ENCODE results near the gene STBD1.

STBD1 gene

DNA sequence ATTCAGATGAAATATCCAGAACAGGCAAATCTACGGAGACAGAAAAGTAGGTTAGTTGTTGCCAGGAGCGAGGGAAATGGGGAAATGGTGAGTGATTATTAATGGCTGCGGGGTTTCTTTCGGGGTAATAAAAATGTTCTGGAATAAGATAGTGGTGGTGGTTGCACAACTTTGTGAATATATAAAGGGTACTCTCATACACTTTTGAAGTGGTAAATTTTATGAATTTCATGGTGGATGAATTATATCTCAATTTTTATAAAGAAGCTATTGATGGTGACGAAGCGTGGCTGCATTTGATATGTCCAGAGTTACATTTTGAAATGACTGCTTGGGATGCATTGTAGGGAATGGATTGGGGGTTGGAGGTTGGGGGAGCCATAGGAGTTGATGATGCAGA, 38.7 kb upstream of the STBD1 start:
- TF ChIP-seq, protein P1, sequence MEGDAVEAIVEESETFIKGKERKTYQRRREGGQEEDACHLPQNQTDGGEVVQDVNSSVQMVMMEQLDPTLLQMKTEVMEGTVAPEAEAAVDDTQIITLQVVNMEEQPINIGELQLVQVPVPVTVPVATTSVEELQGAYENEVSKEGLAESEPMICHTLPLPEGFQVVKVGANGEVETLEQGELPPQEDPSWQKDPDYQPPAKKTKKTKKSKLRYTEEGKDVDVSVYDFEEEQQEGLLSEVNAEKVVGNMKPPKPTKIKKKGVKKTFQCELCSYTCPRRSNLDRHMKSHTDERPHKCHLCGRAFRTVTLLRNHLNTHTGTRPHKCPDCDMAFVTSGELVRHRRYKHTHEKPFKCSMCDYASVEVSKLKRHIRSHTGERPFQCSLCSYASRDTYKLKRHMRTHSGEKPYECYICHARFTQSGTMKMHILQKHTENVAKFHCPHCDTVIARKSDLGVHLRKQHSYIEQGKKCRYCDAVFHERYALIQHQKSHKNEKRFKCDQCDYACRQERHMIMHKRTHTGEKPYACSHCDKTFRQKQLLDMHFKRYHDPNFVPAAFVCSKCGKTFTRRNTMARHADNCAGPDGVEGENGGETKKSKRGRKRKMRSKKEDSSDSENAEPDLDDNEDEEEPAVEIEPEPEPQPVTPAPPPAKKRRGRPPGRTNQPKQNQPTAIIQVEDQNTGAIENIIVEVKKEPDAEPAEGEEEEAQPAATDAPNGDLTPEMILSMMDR (conservative IDR thresholded peaks at IDR 0.05; ENCODE audit: low read depth, low read length): no peak
- DNase-seq (ENCODE audit: low read depth): no peak
- no peak overlapping the region for H3K4me3 ChIP-seq (ENCODE audit: low read depth, low read length)

DNA sequence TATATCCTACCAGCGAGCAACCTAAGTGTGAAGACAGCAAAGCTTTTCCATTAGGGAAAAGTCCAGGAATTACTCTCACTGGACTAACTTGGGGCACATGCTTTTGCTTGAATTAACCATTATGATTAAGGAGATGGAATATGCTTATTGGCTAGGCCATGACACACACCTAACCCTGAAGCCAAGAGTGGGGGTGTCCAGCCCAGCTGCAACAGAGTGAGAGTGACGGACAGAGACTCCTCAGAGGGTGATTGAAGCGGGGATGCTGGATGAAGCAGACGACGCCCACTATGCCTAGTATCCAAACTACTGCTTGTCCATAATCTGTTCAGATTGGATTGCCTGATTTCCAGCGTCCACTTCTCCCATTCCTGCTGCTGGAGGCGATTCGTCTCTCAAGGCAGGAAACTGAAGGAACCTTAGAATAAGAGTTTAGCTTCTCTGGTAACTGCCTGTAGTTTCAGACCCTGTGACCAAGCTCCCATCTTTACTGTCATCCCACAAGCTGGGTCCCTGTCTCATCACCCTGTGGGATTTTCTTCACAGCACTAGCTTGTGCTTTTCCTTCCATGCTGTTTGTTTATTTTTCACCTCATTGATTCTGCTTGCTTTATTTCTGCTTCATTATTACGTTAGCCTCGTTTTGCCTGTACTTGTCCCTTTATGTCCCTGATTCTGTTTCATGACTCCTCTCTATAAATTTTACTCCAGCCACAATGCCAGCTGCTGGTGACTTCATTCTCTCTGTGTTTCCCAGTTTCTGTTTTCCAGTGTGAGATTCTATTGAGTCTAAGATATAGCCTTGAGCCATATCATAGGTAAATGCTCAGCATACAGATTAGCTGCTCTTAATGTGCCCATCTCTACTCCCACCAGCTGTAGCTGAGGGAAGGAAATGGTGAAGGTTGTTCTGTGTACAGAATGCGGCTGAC, 36.0 kb upstream of the STBD1 start:
- TF ChIP-seq, protein P1 (conservative IDR thresholded peaks at IDR 0.05; ENCODE audit: low read depth, low read length): no peak
- no peak overlapping the region for H3K4me3 ChIP-seq (ENCODE audit: low read depth, low read length)
- no peak for DNase-seq (ENCODE audit: low read depth)

DNA sequence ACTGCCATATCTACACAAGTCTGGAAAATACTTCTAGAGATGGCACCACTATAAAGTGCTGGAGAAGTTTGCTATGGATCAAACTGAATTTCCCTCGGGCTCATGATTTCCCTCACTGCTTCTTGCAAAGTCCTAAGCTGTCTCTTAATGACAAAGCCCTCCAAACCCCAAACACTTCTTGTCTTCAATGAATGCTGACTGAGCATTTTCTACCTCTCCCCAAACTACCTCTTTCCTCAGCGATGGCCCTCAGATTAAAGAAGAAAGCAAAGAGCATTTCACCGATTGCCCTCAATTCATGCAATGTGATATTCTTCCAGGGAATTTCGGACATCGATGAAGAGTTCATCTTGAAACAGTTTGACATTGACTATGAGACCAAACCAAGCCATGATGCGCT, 35.3 kb upstream of the STBD1 start:
- TF ChIP-seq, protein P1 (conservative IDR thresholded peaks at IDR 0.05; ENCODE audit: low read depth, low read length): no peak
- no peak overlapping the region for H3K4me3 ChIP-seq (ENCODE audit: low read depth, low read length)
- DNase-seq (ENCODE audit: low read depth): no peak

DNA sequence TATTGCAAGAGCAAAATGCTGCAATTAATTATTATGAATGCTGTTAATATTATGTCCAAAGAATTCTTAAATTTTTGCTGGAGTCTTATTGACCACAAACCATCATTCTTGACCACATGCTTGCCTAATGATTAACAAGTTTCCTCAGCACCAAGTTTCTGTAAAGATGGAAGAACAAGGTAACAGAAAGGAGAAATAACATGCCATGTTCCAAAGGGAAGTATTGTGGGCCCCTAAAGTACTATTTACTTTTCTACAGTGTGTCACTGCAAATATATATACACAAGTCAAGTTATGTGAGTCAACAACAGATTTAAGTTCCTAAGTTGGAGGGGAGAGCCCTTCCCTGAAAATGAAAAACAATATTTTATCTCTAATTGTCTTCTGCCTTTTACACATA, 34.5 kb upstream of the STBD1 start:
- no peak for DNase-seq (ENCODE audit: low read depth)
- TF ChIP-seq, protein P1 (conservative IDR thresholded peaks at IDR 0.05; ENCODE audit: low read depth, low read length): no peak
- no peak overlapping the region for H3K4me3 ChIP-seq (ENCODE audit: low read depth, low read length)

DNA sequence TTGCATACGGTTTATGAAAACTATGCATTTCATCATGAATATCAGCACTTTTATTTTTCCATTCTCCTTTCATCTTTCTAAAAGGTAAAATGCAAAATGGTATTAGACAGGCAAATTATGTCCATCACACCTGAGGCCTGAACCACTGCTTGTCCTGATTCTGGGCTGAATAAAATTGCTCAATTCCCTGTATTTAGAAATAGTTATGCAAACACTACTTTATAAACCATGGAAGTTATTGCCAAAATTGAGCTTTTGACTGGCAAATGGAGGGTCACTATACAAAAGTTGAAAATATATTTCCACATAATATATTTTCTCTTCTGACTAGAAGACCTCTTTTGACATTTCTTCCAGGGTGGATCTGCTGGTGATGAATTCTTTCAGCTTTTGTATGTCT, 34.0 kb upstream of the STBD1 start:
- no peak for DNase-seq (ENCODE audit: low read depth)
- H3K4me3 ChIP-seq (ENCODE audit: low read depth, low read length): no peak overlapping the region
- TF ChIP-seq, protein P1 (conservative IDR thresholded peaks at IDR 0.05; ENCODE audit: low read depth, low read length): no peak

DNA sequence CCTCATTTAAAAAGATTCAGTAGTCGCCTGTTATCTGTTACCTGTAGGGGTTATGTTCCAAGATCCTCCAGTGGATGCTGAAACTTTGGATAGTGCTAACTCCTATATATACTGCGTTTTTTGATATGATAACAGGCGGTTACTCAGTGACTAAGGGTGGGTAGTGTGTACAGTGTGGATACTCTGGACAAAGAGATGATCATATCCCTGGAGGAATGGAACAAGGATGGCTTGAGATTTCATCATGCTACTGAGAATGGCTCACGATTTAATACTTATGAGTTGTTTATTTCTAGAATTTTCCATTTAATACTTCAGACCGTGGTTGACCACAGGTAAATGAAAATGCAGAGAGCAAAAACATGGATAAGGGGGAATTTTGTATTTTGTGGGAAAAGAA, 33.5 kb upstream of the STBD1 start:
- no peak overlapping the region for H3K4me3 ChIP-seq (ENCODE audit: low read depth, low read length)
- no peak for DNase-seq (ENCODE audit: low read depth)
- TF ChIP-seq, protein P1 (conservative IDR thresholded peaks at IDR 0.05; ENCODE audit: low read depth, low read length): no peak
